ENCODE results near the gene PROZ. TPM values are rescaled to one million over a fixed set of nuclear protein-coding genes. Genes with fewer than 3 reads are reported as not detected.

PROZ gene
- total and polyA plus RNA-seq, 2 of the 13 experiments (the other 11 are each of a cell fraction or from before 2014, with no cell fraction given), result 5.6 to 22.5 TPM

DNA sequence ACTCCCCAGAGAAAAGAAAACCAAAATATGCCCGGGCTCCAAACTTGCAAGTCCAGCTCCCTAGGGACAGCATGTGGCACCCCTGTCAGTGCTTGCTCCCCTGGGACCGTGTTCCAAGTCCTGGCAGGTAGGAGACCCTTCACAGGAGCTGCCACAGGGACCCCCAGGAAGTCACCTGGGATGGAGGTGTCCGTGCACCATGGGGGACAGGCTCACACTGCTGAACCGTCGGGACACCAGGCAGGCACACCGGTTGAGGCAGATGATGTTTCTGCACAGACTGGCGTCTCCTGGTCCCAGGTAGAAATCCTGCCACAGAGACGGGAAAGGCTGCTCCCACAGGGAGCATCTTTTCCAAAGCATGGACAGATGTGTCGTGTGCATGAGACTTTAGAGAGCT, 11.7 kb upstream of the PROZ start (continued):
- TF ChIP-seq, protein P1, sequence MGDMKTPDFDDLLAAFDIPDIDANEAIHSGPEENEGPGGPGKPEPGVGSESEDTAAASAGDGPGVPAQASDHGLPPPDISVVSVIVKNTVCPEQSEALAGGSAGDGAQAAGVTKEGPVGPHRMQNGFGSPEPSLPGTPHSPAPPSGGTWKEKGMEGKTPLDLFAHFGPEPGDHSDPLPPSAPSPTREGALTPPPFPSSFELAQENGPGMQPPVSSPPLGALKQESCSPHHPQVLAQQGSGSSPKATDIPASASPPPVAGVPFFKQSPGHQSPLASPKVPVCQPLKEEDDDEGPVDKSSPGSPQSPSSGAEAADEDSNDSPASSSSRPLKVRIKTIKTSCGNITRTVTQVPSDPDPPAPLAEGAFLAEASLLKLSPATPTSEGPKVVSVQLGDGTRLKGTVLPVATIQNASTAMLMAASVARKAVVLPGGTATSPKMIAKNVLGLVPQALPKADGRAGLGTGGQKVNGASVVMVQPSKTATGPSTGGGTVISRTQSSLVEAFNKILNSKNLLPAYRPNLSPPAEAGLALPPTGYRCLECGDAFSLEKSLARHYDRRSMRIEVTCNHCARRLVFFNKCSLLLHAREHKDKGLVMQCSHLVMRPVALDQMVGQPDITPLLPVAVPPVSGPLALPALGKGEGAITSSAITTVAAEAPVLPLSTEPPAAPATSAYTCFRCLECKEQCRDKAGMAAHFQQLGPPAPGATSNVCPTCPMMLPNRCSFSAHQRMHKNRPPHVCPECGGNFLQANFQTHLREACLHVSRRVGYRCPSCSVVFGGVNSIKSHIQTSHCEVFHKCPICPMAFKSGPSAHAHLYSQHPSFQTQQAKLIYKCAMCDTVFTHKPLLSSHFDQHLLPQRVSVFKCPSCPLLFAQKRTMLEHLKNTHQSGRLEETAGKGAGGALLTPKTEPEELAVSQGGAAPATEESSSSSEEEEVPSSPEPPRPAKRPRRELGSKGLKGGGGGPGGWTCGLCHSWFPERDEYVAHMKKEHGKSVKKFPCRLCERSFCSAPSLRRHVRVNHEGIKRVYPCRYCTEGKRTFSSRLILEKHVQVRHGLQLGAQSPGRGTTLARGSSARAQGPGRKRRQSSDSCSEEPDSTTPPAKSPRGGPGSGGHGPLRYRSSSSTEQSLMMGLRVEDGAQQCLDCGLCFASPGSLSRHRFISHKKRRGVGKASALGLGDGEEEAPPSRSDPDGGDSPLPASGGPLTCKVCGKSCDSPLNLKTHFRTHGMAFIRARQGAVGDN (CRISPR knock-in tag; IDR thresholded peaks at IDR 0.05), result peak; percentile 21; the same call in 1 of the 2 replicates

DNA sequence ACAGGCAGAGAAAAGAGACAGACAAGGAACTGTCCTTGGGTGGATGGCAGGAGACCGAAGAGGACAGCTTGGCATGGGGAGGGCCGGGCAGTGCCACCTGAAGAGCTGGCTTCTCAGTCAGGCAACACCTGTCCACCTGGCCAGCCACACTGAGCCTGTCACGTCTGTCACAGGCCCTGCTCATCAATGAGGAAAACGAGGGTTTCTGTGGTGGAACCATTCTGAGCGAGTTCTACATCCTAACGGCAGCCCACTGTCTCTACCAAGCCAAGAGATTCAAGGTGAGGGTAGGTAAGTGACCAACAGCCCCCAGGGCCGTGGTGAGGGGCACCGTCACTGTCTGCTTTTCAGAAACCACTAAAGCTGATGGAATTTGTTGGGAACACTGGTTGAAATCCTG, 11.2 kb upstream of the PROZ start:
- intact Hi-C loops (cut with micrococcal nuclease; ENCODE audit: unreplicated experiment) (loop anchor here (5.0 kb wide), 1 partner anchor 455 kb away; the partner anchor contains the start of gene ATP11A), in situ Hi-C loops (cut with HindIII; ENCODE audit: extremely low pct_ligation_motif_present, low pct_unique_long_range_greater_than_20kb) (no loop called here)
- 90% methylated on average over 7 of the region's 8 CpGs for WGBS (ENCODE audit: low lambda C conversion rate)
- FAIRE-seq, result no peak
- no peak for DNase-seq (ENCODE audit: low spot score)
- no peaks in the 10 kb centered on the region for H3K27me3 ChIP-seq (ENCODE audit: control insufficient read depth in 1 of 2, insufficient read depth in 2 of 2, low read length in 2 of 2)
- H3K9me3 ChIP-seq (ENCODE audit: low read length), result no peaks in the 10 kb centered on the region
- peaks cover 35% of the 10 kb centered on the region for H3K4me1 ChIP-seq (ENCODE audit: insufficient read depth, low read length)
- CTCF ChIA-PET (ENCODE audit: low intra/inter-chr PET ratio, low total read pairs), result no interaction called here
- no peak overlapping the region for H3K4me2 ChIP-seq (ENCODE audit: low read depth, low read length)
- peaks cover 20% of the 10 kb centered on the region for H3K79me2 ChIP-seq (ENCODE audit: insufficient read depth, low read length)
- no peak overlapping the region for H3K27ac ChIP-seq (ENCODE audit: extremely low read length, insufficient read depth, low read length)
- no peak for TF ChIP-seq ZNF569 (CRISPR knock-in tag; IDR thresholded peaks at IDR 0.05; ENCODE audit: borderline replicate concordance)
- TF ChIP-seq, protein P1 (CRISPR knock-in tag; IDR thresholded peaks at IDR 0.05), result peak; percentile 23; the same call in 1 of the 2 replicates
- no peak overlapping the region for H2AFZ ChIP-seq (ENCODE audit: low read length)
- H3K36me3 ChIP-seq (replicated peaks in 1 of 2; ENCODE audit: control insufficient read depth in 1 of 2, insufficient read depth in 2 of 2, low read length in 2 of 2), result peaks cover 11 to 36% of the 10 kb centered on the region in 2 experiments; a peak in 3 of 5 replicates
- no peaks in the 10 kb centered on the region for H4K20me1 ChIP-seq (ENCODE audit: insufficient read depth, low read length)
- POLR2A ChIA-PET, result interaction anchor here (1.2 to 1.6 kb wide), 2 partner anchors 36 to 62 kb away, joined by 3 to 4 read pairs; partner anchors contain the start of genes CUL4A and PCID2
- H3K4me3 ChIP-seq (replicated peaks in 1 of 3; ENCODE audit: insufficient read depth in 1 of 3, low read depth in 2 of 3, low read length in 3 of 3), result no peak overlapping the region
- ATAC-seq, result no peak
- no TSS peak for BruUV-seq (replicated peaks)
- no peak overlapping the region for H3K9ac ChIP-seq (ENCODE audit: insufficient read depth, low read depth, low read length)

Measured in HepG2 (cell line).